Epithelial cell of esophagus (primary cell): ENCODE data around the gene DHRSX.

Experiments
- DNase-seq: peaks from one replicate; pipeline ENCODE4 v3.0.0; 2010; ENCODE audit warnings: low read depth
- H3K4me3 ChIP-seq: 2 replicates; pipeline ENCODE4 v1.5.1; 2011; ENCODE audit warnings: mild to moderate bottlenecking, low read length, control low read depth
- TF ChIP-seq, protein P1 (sequence below): IDR thresholded peaks from 2 replicates; pipeline ENCODE4 v1.5.1; 2011; ENCODE audit warnings: low read depth, mild to moderate bottlenecking, low read length, control low read depth, inconsistent platforms; ENCODE audit not compliant: insufficient read depth; ENCODE audit errors: missing control alignments

The DHRSX gene

DNA sequence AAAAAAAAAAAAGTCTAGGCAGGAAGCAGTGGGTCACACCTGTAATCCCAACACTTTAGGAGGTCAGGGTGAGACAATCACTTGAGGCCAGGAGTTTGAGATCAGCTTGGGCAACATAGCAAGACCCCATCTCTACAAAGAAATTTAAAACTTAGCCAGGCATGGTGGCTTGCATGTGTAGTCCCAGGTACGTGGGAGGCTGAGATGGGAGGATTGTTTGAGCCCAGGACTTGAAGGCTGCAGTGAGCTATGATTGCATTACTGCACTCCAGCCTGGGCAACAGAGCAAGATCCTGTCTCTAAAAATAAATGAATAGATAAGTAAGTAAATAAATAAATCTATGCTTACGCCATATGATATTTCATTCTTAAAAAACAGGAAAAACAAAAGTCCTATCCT, 65.3 kb downstream of the DHRSX start:
- TF ChIP-seq, protein P1, sequence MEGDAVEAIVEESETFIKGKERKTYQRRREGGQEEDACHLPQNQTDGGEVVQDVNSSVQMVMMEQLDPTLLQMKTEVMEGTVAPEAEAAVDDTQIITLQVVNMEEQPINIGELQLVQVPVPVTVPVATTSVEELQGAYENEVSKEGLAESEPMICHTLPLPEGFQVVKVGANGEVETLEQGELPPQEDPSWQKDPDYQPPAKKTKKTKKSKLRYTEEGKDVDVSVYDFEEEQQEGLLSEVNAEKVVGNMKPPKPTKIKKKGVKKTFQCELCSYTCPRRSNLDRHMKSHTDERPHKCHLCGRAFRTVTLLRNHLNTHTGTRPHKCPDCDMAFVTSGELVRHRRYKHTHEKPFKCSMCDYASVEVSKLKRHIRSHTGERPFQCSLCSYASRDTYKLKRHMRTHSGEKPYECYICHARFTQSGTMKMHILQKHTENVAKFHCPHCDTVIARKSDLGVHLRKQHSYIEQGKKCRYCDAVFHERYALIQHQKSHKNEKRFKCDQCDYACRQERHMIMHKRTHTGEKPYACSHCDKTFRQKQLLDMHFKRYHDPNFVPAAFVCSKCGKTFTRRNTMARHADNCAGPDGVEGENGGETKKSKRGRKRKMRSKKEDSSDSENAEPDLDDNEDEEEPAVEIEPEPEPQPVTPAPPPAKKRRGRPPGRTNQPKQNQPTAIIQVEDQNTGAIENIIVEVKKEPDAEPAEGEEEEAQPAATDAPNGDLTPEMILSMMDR, result no peak

DNA sequence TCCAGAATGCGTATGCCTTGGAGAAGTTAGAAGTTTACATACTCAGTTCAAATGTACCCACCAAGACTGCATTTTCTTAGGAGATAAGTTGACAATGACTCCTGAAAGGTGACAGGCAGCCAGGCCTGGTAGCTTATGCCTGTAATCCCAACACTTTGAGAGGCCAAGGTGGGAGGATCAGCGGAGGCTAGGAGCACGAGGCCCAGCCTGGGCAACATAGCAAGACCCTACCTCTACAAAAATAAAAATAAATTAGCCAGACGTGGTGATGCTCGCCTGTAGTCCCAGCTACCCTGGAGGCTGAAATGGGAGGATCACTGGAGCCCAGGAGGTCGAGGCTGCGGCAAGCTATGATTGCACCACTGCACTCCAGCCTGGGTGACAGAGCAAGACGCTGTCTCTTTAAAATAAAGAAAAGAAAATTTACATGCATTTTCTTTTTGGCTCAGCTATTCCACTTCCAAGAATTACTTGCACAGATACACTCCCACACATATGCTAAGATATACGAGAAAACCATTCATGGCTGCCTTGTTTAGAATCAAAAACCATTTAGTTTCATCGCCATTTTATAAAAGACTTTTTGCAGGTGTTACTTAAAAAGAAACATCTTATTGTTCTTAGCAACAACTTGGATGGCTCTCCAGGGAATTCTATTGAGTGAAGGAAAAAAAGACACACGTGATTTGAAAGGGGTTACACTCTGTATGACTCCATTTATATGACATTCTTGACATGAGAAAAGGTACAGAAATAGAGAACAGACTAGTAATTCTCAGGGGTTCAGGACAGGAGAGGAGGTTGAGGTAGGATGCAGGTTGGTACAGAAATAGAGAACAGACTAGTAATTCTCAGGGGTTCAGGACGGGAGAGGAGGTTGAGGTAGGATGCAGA, 66.3 kb downstream of the DHRSX start:
- TF ChIP-seq, protein P1, result no peak
- H3K4me3 ChIP-seq, result no peak overlapping the region
- no peak for DNase-seq

More for the DNA sequence above, 65.3 kb downstream of the DHRSX start:
- no peak overlapping the region for H3K4me3 ChIP-seq
- DNase-seq, result no peak

DNA sequence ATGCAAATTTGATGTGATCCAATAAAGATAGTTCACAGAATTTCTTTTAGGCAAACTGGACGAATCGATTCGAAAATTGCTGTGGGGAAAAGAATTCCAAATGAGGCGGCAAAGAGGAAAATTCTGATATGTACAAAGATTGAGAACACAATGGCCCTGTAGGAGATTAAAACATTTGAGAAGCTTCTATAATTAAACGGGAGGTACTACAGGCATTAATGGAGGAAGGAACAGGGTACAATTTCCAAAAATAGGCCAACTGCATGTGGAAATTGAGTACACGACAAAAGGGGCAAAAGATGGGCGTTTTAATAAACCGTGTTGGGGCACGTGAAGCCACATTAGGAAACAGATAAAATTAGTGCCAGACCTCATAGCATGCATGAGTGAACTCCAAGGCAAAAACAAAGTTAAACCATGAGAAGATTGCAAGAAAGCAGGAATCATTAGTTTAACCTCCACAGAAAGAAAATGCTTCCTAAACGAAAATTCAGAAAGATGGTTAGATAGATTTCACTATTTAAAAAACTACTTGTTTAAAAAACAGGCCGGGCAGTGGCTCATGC, 68.4 kb downstream of the DHRSX start:
- DNase-seq, result no peak
- TF ChIP-seq, protein P1, result no peak
- no peak overlapping the region for H3K4me3 ChIP-seq

DNA sequence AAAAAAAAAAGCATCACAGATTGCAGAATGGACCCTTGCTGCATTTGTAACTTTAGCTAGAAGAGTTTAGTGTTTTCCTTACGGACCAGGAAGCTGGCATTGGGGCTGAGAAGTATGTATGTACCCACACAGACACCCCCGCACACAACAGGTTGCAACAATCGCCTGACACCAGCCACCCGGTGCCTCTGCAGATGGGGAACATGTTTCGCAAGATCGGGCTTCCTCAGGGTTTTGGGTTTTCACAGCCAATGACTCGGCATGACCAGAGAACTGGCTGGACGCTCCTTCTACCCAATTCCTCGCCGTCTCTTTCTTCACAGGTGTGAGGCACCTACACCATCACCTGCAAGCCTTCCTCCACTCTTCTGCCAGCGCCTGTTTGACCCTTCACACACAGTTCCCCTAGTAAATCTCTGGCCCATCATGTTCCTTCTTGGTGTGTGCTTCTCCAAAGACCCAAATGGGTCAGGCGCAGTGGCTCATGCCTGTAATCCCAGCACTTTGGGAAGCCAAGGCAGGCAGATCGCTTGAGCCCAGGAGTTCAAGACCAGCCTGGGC, 70.4 kb downstream of the DHRSX start:
- H3K4me3 ChIP-seq, result no peak overlapping the region
- TF ChIP-seq, protein P1, result no peak
- peak; percentile 41 for DNase-seq

DNA sequence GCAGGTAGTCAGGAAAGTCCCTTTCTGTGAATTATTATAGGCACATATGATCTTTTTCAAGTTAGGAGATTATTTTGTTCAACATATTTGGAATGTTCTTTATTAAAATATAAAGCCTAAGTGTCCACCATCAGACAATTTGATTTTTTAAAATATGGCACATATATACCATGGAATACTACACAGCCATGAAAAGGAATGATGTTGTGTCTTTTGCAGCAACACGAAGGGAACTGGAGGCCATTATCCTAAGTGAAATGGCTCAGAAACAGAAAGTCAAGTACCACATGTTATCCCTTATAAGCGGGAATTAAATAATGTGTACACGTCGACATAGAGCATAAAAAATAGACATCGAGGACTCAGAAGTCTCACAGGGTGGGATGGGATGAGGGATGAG, 73.0 kb downstream of the DHRSX start:
- no peak overlapping the region for H3K4me3 ChIP-seq
- no peak for DNase-seq
- TF ChIP-seq, protein P1, result no peak

DNA sequence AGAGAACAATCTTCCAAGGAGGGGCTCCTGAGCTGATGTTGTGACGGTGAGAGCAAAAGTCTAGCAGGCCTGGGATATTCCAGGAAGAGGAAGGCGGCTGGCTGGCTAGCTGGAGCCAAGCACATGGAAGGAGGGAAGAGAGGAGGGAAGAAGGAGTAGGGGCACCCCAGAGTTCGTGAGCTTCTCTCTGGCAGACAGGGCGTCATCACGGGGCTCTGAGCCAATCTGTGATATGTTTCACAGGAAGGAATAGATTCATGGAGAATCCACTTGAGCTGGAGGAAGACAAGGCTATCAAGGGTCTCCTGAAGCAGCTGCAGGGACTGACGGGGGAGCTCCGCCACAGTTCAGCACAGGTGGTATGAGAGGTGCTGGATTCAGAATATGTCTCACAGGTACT, 73.6 kb downstream of the DHRSX start:
- DNase-seq, result no peak
- TF ChIP-seq, protein P1, result no peak
- no peak overlapping the region for H3K4me3 ChIP-seq
